LoVo (cell line): Measurements from ENCODE around the gene COMP.

Experiments used
- DNase-seq: peaks from one replicate; pipeline ENCODE4 v3.0.0-alpha.2; 2016; ENCODE audit warnings: low spot score

The COMP gene

GRCh38 chr19:18768997-18769891 is 21.9 kb downstream of the COMP start:
- DNase-seq = no peak

- DNase-seq = no peak
Observed at GRCh38 chr19:18768046-18768771, 22.9 kb downstream of the COMP start.

- no peak for DNase-seq
Observed at GRCh38 chr19:18765224-18765623, 25.9 kb downstream of the COMP start.

- no peak for DNase-seq
Observed at GRCh38 chr19:18764591-18765051, 26.5 kb downstream of the COMP start.

GRCh38 chr19:18763674-18764590 is 27.2 kb downstream of the COMP start:
- DNase-seq = no peak

GRCh38 chr19:18762125-18763023 is 28.7 kb downstream of the COMP start:
- peak; percentile 59 for DNase-seq

- no peak for DNase-seq
Observed at GRCh38 chr19:18761531-18762110, 29.5 kb downstream of the COMP start.

GRCh38 chr19:18760440-18761383 is 30.4 kb downstream of the COMP start:
- no peak for DNase-seq

- DNase-seq = no peak
Observed at GRCh38 chr19:18759995-18760426, 31.1 kb downstream of the COMP start.

- DNase-seq = no peak
Observed at GRCh38 chr19:18759304-18759994, 31.7 kb downstream of the COMP start.

GRCh38 chr19:18756896-18757295 is 34.2 kb downstream of the COMP start:
- DNase-seq = no peak

- DNase-seq = no peak
Observed at GRCh38 chr19:18754501-18754900, 36.6 kb downstream of the COMP start.

GRCh38 chr19:18751571-18751970 is 39.5 kb downstream of the COMP start:
- DNase-seq = no peak

GRCh38 chr19:18750295-18750970 is 40.7 kb downstream of the COMP start:
- DNase-seq = no peak

- no peak for DNase-seq
Observed at GRCh38 chr19:18749362-18750231, 41.5 kb downstream of the COMP start.

GRCh38 chr19:18746401-18747325 is 44.4 kb downstream of the COMP start:
- no peak for DNase-seq
